GM23338 (cell line): Measurements from ENCODE around the gene ACOXL.

ENCODE experiments used
- CREB1 ChIP-seq: fragments of 250-450 bp; sonication (Bioruptor Pico); IDR thresholded peaks from 2 replicates; pipeline ENCODE4 v1.5.0; 2020; ENCODE audit warnings: low read depth, mild to moderate bottlenecking, moderate library complexity
- CTCF ChIP-seq, 2 experiments: fragments of 200-600 bp in 1 of 2; sonication (generic) in 1 of 2; conservative IDR thresholded peaks; 2 replicates each; pipeline versions ENCODE4 v1.5.1 to v1.6.1; 2016 to 2017; ENCODE audit warnings: antibody characterized with exemption in 2 of 2, low read depth in 2 of 2, mild to moderate bottlenecking in 2 of 2, moderate library complexity in 1 of 2
- EZH2 ChIP-seq: fragments of 200-600 bp; sonication (generic); IDR thresholded peaks from one replicate; pipeline ENCODE4 v1.8.0; 2017; ENCODE audit warnings: antibody characterized with exemption, mild to moderate bottlenecking, low read depth; ENCODE audit not compliant: unreplicated experiment
- EZH2phosphoT487 ChIP-seq: fragments of 200-600 bp; sonication (generic); IDR thresholded peaks from one replicate; pipeline ENCODE4 v1.8.1; 2018; ENCODE audit warnings: antibody characterized with exemption; ENCODE audit not compliant: unreplicated experiment
- POLR2AphosphoS5 ChIP-seq: IDR thresholded peaks from 2 replicates; pipeline ENCODE4 v1.6.1; 2016; ENCODE audit warnings: antibody characterized with exemption, low read depth
- TF ChIP-seq, protein P1 (sequence below): IDR thresholded peaks from one replicate; pipeline ENCODE4 v1.6.1; 2018; ENCODE audit warnings: antibody characterized with exemption; ENCODE audit not compliant: unreplicated experiment

DNA sequence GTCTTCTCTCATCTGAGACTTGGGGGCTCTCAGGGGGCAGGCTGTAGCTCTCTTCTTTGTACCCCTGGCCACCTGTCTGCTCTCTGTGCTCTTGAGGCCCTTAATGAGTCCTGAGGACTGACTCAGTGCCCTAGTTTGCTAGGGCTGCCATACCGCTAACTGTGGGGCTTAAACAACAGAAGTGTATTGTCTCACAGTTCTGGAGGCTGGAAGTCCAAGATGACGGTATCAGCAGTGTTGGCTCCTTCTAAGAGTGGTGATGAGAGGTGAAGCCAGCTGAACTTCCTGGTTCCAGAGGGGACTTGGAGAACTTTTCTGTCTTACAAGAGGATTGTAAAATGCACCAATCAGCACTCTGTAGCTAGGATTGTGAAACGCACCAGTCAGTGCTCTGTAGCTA lies 67.0 kb downstream of the ACOXL start:
- TF ChIP-seq CTCF (conservative IDR thresholded peaks at IDR 0.05; ENCODE audit: low read depth in 2 of 2) (no peak), EZH2 (no peak), POLR2AphosphoS5 (no peak), EZH2phosphoT487 (no peak), CREB1 (CRISPR knock-in tag) (no peak)
- TF ChIP-seq, protein P1, sequence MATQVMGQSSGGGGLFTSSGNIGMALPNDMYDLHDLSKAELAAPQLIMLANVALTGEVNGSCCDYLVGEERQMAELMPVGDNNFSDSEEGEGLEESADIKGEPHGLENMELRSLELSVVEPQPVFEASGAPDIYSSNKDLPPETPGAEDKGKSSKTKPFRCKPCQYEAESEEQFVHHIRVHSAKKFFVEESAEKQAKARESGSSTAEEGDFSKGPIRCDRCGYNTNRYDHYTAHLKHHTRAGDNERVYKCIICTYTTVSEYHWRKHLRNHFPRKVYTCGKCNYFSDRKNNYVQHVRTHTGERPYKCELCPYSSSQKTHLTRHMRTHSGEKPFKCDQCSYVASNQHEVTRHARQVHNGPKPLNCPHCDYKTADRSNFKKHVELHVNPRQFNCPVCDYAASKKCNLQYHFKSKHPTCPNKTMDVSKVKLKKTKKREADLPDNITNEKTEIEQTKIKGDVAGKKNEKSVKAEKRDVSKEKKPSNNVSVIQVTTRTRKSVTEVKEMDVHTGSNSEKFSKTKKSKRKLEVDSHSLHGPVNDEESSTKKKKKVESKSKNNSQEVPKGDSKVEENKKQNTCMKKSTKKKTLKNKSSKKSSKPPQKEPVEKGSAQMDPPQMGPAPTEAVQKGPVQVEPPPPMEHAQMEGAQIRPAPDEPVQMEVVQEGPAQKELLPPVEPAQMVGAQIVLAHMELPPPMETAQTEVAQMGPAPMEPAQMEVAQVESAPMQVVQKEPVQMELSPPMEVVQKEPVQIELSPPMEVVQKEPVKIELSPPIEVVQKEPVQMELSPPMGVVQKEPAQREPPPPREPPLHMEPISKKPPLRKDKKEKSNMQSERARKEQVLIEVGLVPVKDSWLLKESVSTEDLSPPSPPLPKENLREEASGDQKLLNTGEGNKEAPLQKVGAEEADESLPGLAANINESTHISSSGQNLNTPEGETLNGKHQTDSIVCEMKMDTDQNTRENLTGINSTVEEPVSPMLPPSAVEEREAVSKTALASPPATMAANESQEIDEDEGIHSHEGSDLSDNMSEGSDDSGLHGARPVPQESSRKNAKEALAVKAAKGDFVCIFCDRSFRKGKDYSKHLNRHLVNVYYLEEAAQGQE: no peak
